GM23338 (cell line): ENCODE measurements around the gene WSCD1. TPM values are rescaled to one million over a fixed set of nuclear protein-coding genes. Genes with fewer than 3 reads are reported as not detected.
A peak's percentile ranks its signal among the peaks of the same experiment; 100 is the strongest.

ENCODE experiments used
- ATAC-seq: fragments of 200-7000 bp; cut with Tn5 transposase; 3 replicates; pipeline ENCODE4 v1.9.1; 2020
- DNase-seq: peaks from one replicate; pipeline ENCODE4 v3.0.0-alpha.2; 2015; ENCODE audit warnings: low spot score
- H2AFZ ChIP-seq: fragments of 200-600 bp; sonication (generic); 2 replicates; pipeline ENCODE4 v1.8.0; 2016; ENCODE audit warnings: antibody characterized with exemption, mild to moderate bottlenecking, moderate library complexity
- H3F3A ChIP-seq: fragments of 200-600 bp; sonication (generic); replicated peaks from 2 replicates; pipeline ENCODE4 v1.8.0; 2017; ENCODE audit warnings: antibody characterized with exemption, mixed run types, low read depth
- H3K27ac ChIP-seq: fragments of 200-600 bp; sonication (generic); 2 replicates; pipeline ENCODE4 v1.6.1; 2016; ENCODE audit warnings: low read depth
- H3K27me3 ChIP-seq: fragments of 200-600 bp; sonication (generic); 2 replicates; pipeline ENCODE4 v1.8.0; 2016; ENCODE audit warnings: mild to moderate bottlenecking, mixed run types, moderate library complexity; ENCODE audit not compliant: insufficient read depth
- H3K36me3 ChIP-seq: fragments of 200-600 bp; sonication (generic); 2 replicates; pipeline ENCODE4 v1.8.0; 2016; ENCODE audit warnings: mild to moderate bottlenecking; ENCODE audit not compliant: insufficient read depth
- H3K4me1 ChIP-seq: fragments of 200-600 bp; sonication (generic); 2 replicates; pipeline ENCODE4 v1.8.0; 2016; ENCODE audit warnings: mild to moderate bottlenecking, moderate library complexity; ENCODE audit not compliant: insufficient read depth
- H3K4me2 ChIP-seq: fragments of 200-600 bp; sonication (generic); 2 replicates; pipeline ENCODE4 v1.7.1; 2017; ENCODE audit warnings: mixed run types
- H3K4me3 ChIP-seq: fragments of 200-600 bp; sonication (generic); 2 replicates; pipeline ENCODE4 v1.6.1; 2016; ENCODE audit warnings: mixed run types
- H3K79me2 ChIP-seq: fragments of 200-600 bp; sonication (generic); replicated peaks from 2 replicates; pipeline ENCODE4 v1.8.0; 2017; ENCODE audit warnings: mild to moderate bottlenecking; ENCODE audit not compliant: insufficient read depth
- H3K9me2 ChIP-seq: fragments of 200-600 bp; sonication (generic); 2 replicates; pipeline ENCODE4 v1.8.0; 2017; ENCODE audit not compliant: insufficient read depth
- H4K20me1 ChIP-seq: fragments of 200-600 bp; sonication (generic); replicated peaks from 2 replicates; pipeline ENCODE4 v1.8.0; 2017; ENCODE audit warnings: mild to moderate bottlenecking; ENCODE audit not compliant: insufficient read depth
- H3K27ac Mint-ChIP-seq: 2 replicates; pipeline ENCODE4 v1.8.0; 2020; ENCODE audit warnings: inconsistent platforms, mild to moderate bottlenecking, moderate library complexity, mixed read lengths
- H3K27me3 Mint-ChIP-seq: 3 replicates; pipeline ENCODE4 v1.8.0; 2022; ENCODE audit warnings: low read depth, mild to moderate bottlenecking, moderate library complexity, mixed read lengths, inconsistent platforms; ENCODE audit not compliant: insufficient read depth, poor library complexity
- H3K36me3 Mint-ChIP-seq: 3 replicates; pipeline ENCODE4 v1.8.0; 2021; ENCODE audit warnings: low read depth, mild to moderate bottlenecking, inconsistent platforms, moderate library complexity, mixed read lengths
- H3K4me1 Mint-ChIP-seq: 3 replicates; pipeline ENCODE4 v1.8.0; 2020; ENCODE audit warnings: mild to moderate bottlenecking, inconsistent platforms, mixed read lengths
- H3K4me3 Mint-ChIP-seq: 3 replicates; pipeline ENCODE4 v1.8.0; 2021; ENCODE audit warnings: moderate library complexity, mild to moderate bottlenecking, inconsistent platforms, mixed read lengths
- H3K9me3 Mint-ChIP-seq: 3 replicates; pipeline ENCODE4 v1.8.0; 2020; ENCODE audit warnings: moderate library complexity, mild to moderate bottlenecking, inconsistent platforms, mixed read lengths
- CREB1 ChIP-seq: fragments of 250-450 bp; sonication (Bioruptor Pico); IDR thresholded peaks from 2 replicates; pipeline ENCODE4 v1.5.0; 2020; ENCODE audit warnings: low read depth, mild to moderate bottlenecking, moderate library complexity
- EZH2phosphoT487 ChIP-seq: fragments of 200-600 bp; sonication (generic); IDR thresholded peaks from one replicate; pipeline ENCODE4 v1.8.1; 2018; ENCODE audit warnings: antibody characterized with exemption; ENCODE audit not compliant: unreplicated experiment
- JUNB ChIP-seq: IDR thresholded peaks from one replicate; pipeline ENCODE4 v1.6.1; 2016; ENCODE audit warnings: antibody characterized with exemption; ENCODE audit not compliant: unreplicated experiment
- NANOG ChIP-seq: IDR thresholded peaks from 2 replicates; pipeline ENCODE4 v1.6.1; 2016; ENCODE audit warnings: antibody characterized with exemption, borderline replicate concordance
- POLR2AphosphoS5 ChIP-seq: IDR thresholded peaks from 2 replicates; pipeline ENCODE4 v1.6.1; 2016; ENCODE audit warnings: antibody characterized with exemption, low read depth
- STAT1 ChIP-seq: IDR thresholded peaks from one replicate; pipeline ENCODE4 v1.6.1; 2016; ENCODE audit warnings: antibody characterized with exemption; ENCODE audit not compliant: unreplicated experiment
- ZNF114 ChIP-seq: fragments of 250-450 bp; sonication (Bioruptor Pico); IDR thresholded peaks from 2 replicates; pipeline ENCODE4 v1.5.0; 2020; ENCODE audit warnings: mild to moderate bottlenecking, moderate library complexity
- ZNF331 ChIP-seq: fragments of 250-450 bp; sonication (Bioruptor Pico); IDR thresholded peaks from 2 replicates; pipeline ENCODE4 v1.5.0; 2020; ENCODE audit warnings: low read depth, mild to moderate bottlenecking, moderate library complexity
- polyA plus RNA-seq: library from polyadenylated mRNA; unstranded; fragments of >200 nt; fragmentation: Nextera tagmentation; extraction: Ambion mirVana; gene quantifications from 2 replicates; pipeline ENCODE4 v1.2.1, GENCODE V29; 2016
- total RNA-seq: library from RNA; depleted of rRNA; stranded (reverse); fragments of >200 nt; shearing (Covaris generic); gene quantifications from 2 replicates; pipeline ENCODE4 v1.2.3, GENCODE V29; 2014
- TF ChIP-seq, protein P1 (sequence below), 2 experiments: fragments of 200-600 bp in 1 of 2; sonication (generic) in 1 of 2; conservative IDR thresholded peaks; 2 replicates each; pipeline versions ENCODE4 v1.5.1 to v1.6.1; 2016 to 2017; ENCODE audit warnings: antibody characterized with exemption in 2 of 2, low read depth in 2 of 2, mild to moderate bottlenecking in 2 of 2, moderate library complexity in 1 of 2
- TF ChIP-seq, protein P2 (sequence below): fragments of 250-450 bp; sonication (Bioruptor Pico); IDR thresholded peaks from 2 replicates; pipeline ENCODE4 v1.5.0; 2020; ENCODE audit warnings: mild to moderate bottlenecking, moderate library complexity

The WSCD1 gene
- total and polyA plus RNA-seq, 2 experiments from 2014 or later, result 6.1 to 38.9 TPM

GRCh38 chr17:6070430-6070912 lies 292 bp downstream of the WSCD1 start:
- Mint-ChIP-seq H3K9me3 (peaks cover 2% of the 10 kb centered on the region; the same call in 2 of the 3 replicates), H3K4me3 (peak overlapping the region; percentile 83; the same call in 1 of the 3 replicates), H3K27ac (no peak overlapping the region), H3K4me1 (peaks cover 30% of the 10 kb centered on the region), H3K36me3 (no peaks in the 10 kb centered on the region; the same call in 2 of the 3 replicates), H3K27me3 (peaks cover 22% of the 10 kb centered on the region)
- no peaks in the 10 kb centered on the region for H3K36me3 ChIP-seq
- no peaks in the 10 kb centered on the region; the same call in 1 of the 2 replicates for H3K4me1 ChIP-seq
- peak overlapping the region; percentile 95; the same call in 1 of the 2 replicates for H3K4me2 ChIP-seq
- no peak overlapping the region for H3K27ac ChIP-seq
- TF ChIP-seq, protein P1, sequence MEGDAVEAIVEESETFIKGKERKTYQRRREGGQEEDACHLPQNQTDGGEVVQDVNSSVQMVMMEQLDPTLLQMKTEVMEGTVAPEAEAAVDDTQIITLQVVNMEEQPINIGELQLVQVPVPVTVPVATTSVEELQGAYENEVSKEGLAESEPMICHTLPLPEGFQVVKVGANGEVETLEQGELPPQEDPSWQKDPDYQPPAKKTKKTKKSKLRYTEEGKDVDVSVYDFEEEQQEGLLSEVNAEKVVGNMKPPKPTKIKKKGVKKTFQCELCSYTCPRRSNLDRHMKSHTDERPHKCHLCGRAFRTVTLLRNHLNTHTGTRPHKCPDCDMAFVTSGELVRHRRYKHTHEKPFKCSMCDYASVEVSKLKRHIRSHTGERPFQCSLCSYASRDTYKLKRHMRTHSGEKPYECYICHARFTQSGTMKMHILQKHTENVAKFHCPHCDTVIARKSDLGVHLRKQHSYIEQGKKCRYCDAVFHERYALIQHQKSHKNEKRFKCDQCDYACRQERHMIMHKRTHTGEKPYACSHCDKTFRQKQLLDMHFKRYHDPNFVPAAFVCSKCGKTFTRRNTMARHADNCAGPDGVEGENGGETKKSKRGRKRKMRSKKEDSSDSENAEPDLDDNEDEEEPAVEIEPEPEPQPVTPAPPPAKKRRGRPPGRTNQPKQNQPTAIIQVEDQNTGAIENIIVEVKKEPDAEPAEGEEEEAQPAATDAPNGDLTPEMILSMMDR (conservative IDR thresholded peaks at IDR 0.05; ENCODE audit: low read depth in 2 of 2), result no peak
- no peak for TF ChIP-seq JUNB
- H3F3A ChIP-seq, result no peaks in the 10 kb centered on the region
- peaks cover 20% of the 10 kb centered on the region; the same call in 1 of the 2 replicates for H3K79me2 ChIP-seq
- no peaks in the 10 kb centered on the region; the same call in 1 of the 2 replicates for H4K20me1 ChIP-seq
- H3K27me3 ChIP-seq, result peaks cover 26% of the 10 kb centered on the region
- H3K4me3 ChIP-seq, result peak overlapping the region; percentile 86
- ATAC-seq (peak; percentile 4; the same call in 2 of the 3 replicates), DNase-seq (peak; percentile 34)
- no peak overlapping the region for H2AFZ ChIP-seq
- H3K9me2 ChIP-seq, result no peaks in the 10 kb centered on the region

DNA sequence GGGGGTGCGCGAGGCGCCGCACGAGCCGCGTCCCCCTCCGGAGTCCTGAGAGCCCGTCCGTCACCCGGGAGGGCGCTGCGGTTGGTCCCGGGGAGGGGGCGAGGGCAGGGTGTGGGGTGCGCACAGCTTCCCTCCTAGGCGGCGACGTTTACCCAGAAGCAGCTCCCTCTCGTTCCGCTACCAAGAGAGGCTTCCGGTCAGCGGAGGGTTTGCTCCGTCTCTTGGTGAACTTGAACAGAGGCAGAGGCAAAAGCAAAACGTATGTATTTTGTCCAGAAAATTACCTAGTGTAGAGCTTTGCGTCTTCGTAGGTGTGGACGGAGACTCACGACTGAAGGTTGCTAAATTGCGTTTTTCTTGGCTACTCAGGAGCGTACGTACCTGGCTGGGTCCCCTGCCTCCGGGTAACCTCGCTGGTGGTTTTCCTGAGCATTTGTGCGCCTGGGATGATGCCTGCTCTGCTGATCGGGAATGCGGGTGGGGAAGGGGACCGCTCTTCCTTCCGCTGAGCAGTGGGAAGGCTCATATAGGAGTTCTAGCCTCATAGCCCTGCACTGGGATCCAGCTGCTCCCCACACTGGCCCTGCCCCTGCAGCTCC lies 833 bp downstream of the WSCD1 start:
- Histone ChIP-seq H4K20me1 (no peaks in the 10 kb centered on the region; the same call in 1 of the 2 replicates), H3K4me2 (peak overlapping the region; percentile 95), H3F3A (no peaks in the 10 kb centered on the region), H3K79me2 (peaks cover 20% of the 10 kb centered on the region; the same call in 1 of the 2 replicates), H2AFZ (peak overlapping the region; percentile 91; the same call in 1 of the 2 replicates), H3K36me3 (no peaks in the 10 kb centered on the region), H3K27me3 (peaks cover 26% of the 10 kb centered on the region), H3K9me2 (no peaks in the 10 kb centered on the region), H3K4me3 (peak overlapping the region; percentile 86), H3K27ac (no peak overlapping the region), H3K4me1 (no peaks in the 10 kb centered on the region; the same call in 1 of the 2 replicates)
- H3K4me1 Mint-ChIP-seq, result peaks cover 35% of the 10 kb centered on the region
- no peaks in the 10 kb centered on the region; the same call in 2 of the 3 replicates for H3K36me3 Mint-ChIP-seq
- peaks cover 22% of the 10 kb centered on the region for H3K27me3 Mint-ChIP-seq
- TF ChIP-seq NANOG, result no peak
- TF ChIP-seq CREB1, result no peak
- TF ChIP-seq STAT1, result no peak
- TF ChIP-seq ZNF114, result no peak
- TF ChIP-seq, protein P2, sequence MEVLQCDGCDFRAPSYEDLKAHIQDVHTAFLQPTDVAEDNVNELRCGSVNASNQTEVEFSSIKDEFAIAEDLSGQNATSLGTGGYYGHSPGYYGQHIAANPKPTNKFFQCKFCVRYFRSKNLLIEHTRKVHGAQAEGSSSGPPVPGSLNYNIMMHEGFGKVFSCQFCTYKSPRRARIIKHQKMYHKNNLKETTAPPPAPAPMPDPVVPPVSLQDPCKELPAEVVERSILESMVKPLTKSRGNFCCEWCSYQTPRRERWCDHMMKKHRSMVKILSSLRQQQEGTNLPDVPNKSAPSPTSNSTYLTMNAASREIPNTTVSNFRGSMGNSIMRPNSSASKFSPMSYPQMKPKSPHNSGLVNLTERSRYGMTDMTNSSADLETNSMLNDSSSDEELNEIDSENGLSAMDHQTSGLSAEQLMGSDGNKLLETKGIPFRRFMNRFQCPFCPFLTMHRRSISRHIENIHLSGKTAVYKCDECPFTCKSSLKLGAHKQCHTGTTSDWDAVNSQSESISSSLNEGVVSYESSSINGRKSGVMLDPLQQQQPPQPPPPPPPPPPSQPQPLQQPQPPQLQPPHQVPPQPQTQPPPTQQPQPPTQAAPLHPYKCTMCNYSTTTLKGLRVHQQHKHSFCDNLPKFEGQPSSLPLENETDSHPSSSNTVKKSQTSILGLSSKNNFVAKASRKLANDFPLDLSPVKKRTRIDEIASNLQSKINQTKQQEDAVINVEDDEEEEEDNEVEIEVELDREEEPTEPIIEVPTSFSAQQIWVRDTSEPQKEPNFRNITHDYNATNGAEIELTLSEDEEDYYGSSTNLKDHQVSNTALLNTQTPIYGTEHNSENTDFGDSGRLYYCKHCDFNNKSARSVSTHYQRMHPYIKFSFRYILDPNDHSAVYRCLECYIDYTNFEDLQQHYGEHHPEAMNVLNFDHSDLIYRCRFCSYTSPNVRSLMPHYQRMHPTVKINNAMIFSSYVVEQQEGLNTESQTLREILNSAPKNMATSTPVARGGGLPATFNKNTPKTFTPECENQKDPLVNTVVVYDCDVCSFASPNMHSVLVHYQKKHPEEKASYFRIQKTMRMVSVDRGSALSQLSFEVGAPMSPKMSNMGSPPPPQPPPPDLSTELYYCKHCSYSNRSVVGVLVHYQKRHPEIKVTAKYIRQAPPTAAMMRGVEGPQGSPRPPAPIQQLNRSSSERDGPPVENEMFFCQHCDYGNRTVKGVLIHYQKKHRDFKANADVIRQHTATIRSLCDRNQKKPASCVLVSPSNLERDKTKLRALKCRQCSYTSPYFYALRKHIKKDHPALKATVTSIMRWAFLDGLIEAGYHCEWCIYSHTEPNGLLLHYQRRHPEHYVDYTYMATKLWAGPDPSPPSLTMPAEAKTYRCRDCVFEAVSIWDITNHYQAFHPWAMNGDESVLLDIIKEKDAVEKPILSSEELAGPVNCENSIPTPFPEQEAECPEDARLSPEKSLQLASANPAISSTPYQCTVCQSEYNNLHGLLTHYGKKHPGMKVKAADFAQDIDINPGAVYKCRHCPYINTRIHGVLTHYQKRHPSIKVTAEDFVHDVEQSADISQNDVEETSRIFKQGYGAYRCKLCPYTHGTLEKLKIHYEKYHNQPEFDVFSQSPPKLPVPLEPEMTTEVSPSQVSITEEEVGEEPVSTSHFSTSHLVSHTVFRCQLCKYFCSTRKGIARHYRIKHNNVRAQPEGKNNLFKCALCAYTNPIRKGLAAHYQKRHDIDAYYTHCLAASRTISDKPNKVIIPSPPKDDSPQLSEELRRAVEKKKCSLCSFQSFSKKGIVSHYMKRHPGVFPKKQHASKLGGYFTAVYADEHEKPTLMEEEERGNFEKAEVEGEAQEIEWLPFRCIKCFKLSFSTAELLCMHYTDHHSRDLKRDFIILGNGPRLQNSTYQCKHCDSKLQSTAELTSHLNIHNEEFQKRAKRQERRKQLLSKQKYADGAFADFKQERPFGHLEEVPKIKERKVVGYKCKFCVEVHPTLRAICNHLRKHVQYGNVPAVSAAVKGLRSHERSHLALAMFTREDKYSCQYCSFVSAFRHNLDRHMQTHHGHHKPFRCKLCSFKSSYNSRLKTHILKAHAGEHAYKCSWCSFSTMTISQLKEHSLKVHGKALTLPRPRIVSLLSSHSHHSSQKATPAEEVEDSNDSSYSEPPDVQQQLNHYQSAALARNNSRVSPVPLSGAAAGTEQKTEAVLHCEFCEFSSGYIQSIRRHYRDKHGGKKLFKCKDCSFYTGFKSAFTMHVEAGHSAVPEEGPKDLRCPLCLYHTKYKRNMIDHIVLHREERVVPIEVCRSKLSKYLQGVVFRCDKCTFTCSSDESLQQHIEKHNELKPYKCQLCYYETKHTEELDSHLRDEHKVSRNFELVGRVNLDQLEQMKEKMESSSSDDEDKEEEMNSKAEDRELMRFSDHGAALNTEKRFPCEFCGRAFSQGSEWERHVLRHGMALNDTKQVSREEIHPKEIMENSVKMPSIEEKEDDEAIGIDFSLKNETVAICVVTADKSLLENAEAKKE (CRISPR knock-in tag), result no peak
- TF ChIP-seq JUNB, result no peak
- no peak for TF ChIP-seq EZH2phosphoT487
- TF ChIP-seq, protein P1 (conservative IDR thresholded peaks at IDR 0.05; ENCODE audit: low read depth in 2 of 2), result no peak
- TF ChIP-seq ZNF331 (CRISPR knock-in tag), result no peak
- no peak for TF ChIP-seq POLR2AphosphoS5
- H3K9me3 Mint-ChIP-seq, result peaks cover 2% of the 10 kb centered on the region; the same call in 2 of the 3 replicates
- DNase-seq (peak; percentile 51), ATAC-seq (peak; percentile 34)
- peak overlapping the region; percentile 83 for H3K4me3 Mint-ChIP-seq
- no peak overlapping the region for H3K27ac Mint-ChIP-seq
